HG02588 (cell line): ENCODE data around the gene SFRP5.

Source experiments
- ATAC-seq: cut with Tn5 transposase; IDR thresholded peaks from one replicate; pipeline ENCODE4 v1.9.1; 2021; ENCODE audit warnings: mild to moderate bottlenecking, moderate library complexity; ENCODE audit not compliant: unreplicated experiment

Gene SFRP5

GRCh38 chr10:97771913-97772823, at the start of gene SFRP5:
SFRP5 (minus strand) TSS chr10:97771999; CDS start chr10:97771833, 166 bp downstream.
- no peak for ATAC-seq

GRCh38 chr10:97820096-97820704, 48.4 kb upstream of the SFRP5 start:
- ATAC-seq: no peak

- no peak for ATAC-seq
These were observed 46.8 kb upstream of the SFRP5 start for GRCh38 chr10:97818572-97818971.

GRCh38 chr10:97816609-97817008, 44.8 kb upstream of the SFRP5 start:
- no peak for ATAC-seq

- ATAC-seq: no peak
These were observed 43.2 kb upstream of the SFRP5 start for GRCh38 chr10:97814996-97815395.

- ATAC-seq: no peak
These were observed 41.5 kb upstream of the SFRP5 start for GRCh38 chr10:97813311-97813710.

GRCh38 chr10:97812696-97813095, 40.9 kb upstream of the SFRP5 start:
- no peak for ATAC-seq

- ATAC-seq: no peak
These were observed 40.2 kb upstream of the SFRP5 start for GRCh38 chr10:97811958-97812357.

GRCh38 chr10:97810446-97810845, 38.6 kb upstream of the SFRP5 start:
- no peak for ATAC-seq

GRCh38 chr10:97805949-97806348, 34.1 kb upstream of the SFRP5 start:
- ATAC-seq: no peak

- no peak for ATAC-seq
These were observed 33.5 kb upstream of the SFRP5 start for GRCh38 chr10:97805096-97805884.

GRCh38 chr10:97801422-97801821, 29.6 kb upstream of the SFRP5 start:
- no peak for ATAC-seq

- ATAC-seq: no peak
These were observed 28.7 kb upstream of the SFRP5 start for GRCh38 chr10:97800474-97800873.

- no peak for ATAC-seq
These were observed 27.3 kb upstream of the SFRP5 start for GRCh38 chr10:97798958-97799610.

- ATAC-seq: no peak
These were observed 24.9 kb upstream of the SFRP5 start for GRCh38 chr10:97796651-97797050.

- ATAC-seq: no peak
These were observed 24.1 kb upstream of the SFRP5 start for GRCh38 chr10:97795886-97796285.

GRCh38 chr10:97791824-97792721, 20.3 kb upstream of the SFRP5 start:
- no peak for ATAC-seq

GRCh38 chr10:97789770-97790397, 18.1 kb upstream of the SFRP5 start:
- no peak for ATAC-seq
